Activated CD4-positive, alpha-beta memory T cell treated with anti-CD3 and anti-CD28 coated beads for 36 hours (primary cell): ENCODE measurements around the gene C5orf24. TPM values are rescaled to one million over a fixed set of nuclear protein-coding genes. Genes with fewer than 3 reads are reported as not detected.
"Not testable (repeated sequence)": the region's sequence is repeated elsewhere in the genome, so short reads cannot be mapped to it uniquely, and the experiment has no call there.

Source experiments
- CTCF ChIA-PET: fragments of 350-600 bp; sonication (Branson Sonifier 250); formaldehyde crosslinking; loops from one replicate; lab custom pipeline; 2021; ENCODE audit warnings: antibody characterized with exemption, inconsistent platforms; lab: Charles Lee
- POLR2A ChIA-PET: fragments of 350-600 bp; sonication (Branson Sonifier 250); formaldehyde crosslinking; loops from one replicate; lab custom pipeline; 2021; ENCODE audit warnings: antibody characterized with exemption; lab: Charles Lee
- DNase-seq: peaks from one replicate; pipeline ENCODE4 v3.0.0-alpha.2; 2020
- H3K27ac Mint-ChIP-seq: one replicate; pipeline ENCODE4 v1.8.0; 2021; ENCODE audit warnings: mixed read lengths
- H3K27me3 Mint-ChIP-seq: one replicate; pipeline ENCODE4 v1.8.0; 2021; ENCODE audit warnings: mixed read lengths
- H3K36me3 Mint-ChIP-seq: one replicate; pipeline ENCODE4 v1.8.0; 2021; ENCODE audit warnings: mixed read lengths
- H3K4me1 Mint-ChIP-seq: one replicate; pipeline ENCODE4 v1.8.0; 2021; ENCODE audit warnings: low read depth, mixed read lengths
- H3K4me3 Mint-ChIP-seq: one replicate; pipeline ENCODE4 v1.8.0; 2021; ENCODE audit warnings: mild to moderate bottlenecking, mixed read lengths
- H3K9me3 Mint-ChIP-seq: one replicate; pipeline ENCODE4 v1.8.0; 2021; ENCODE audit warnings: mixed read lengths
- intact Hi-C: fragments of 100-400 bp; cut with micrococcal nuclease; formaldehyde crosslinking; loops from one replicate; pipeline ENCODE4 v1.15.1; 2023
- total RNA-seq, 2 experiments: library from RNA; stranded (reverse); gene quantifications; one replicate each; pipeline ENCODE4 v1.2.3, GENCODE V29; 2021

Gene C5orf24
- total RNA-seq, 2 experiments from 2014 or later: 21.9 to 25.2 TPM

DNA sequence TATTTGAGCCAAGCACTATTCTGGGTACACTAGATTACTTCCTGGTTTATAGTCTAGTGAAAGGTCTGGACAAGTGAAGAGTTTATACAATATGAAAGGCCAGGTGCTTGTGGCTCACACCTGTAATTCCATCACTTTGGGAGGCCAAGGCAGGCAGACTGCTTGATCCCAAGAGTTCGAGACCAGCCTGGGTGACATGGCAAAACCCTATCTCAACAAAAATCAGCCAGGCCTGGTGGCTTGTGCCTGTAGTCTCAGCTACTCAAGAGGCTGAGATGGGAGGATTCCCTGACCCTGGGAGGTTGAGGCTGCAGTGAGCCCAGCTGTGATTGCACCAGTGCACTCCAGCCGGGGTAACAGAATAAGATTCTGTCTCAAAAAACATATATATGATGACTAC lies 18.9 kb downstream of the C5orf24 start:
- ChIA-PET CTCF (interaction anchor here (0.9 to 1.8 kb wide), 3 partner anchors 9 to 40 kb away, joined by 3 to 4 read pairs (median 3); partner anchors contain the start of gene PCBD2), POLR2A (interaction anchor here (0.9 to 1.2 kb wide), 2 partner anchors 9 to 37 kb away, joined by 3 read pairs; partner anchors contain the start of gene TXNDC15)
- intact Hi-C loops: no loop called here
- Mint-ChIP-seq H3K36me3 (peaks cover 7% of the 10 kb centered on the region), H3K9me3 (no peaks in the 10 kb centered on the region), H3K4me3 (no peak overlapping the region), H3K27ac (no peak overlapping the region), H3K27me3 (no peaks in the 10 kb centered on the region), H3K4me1 (no peaks in the 10 kb centered on the region)
- no peak for DNase-seq

DNA sequence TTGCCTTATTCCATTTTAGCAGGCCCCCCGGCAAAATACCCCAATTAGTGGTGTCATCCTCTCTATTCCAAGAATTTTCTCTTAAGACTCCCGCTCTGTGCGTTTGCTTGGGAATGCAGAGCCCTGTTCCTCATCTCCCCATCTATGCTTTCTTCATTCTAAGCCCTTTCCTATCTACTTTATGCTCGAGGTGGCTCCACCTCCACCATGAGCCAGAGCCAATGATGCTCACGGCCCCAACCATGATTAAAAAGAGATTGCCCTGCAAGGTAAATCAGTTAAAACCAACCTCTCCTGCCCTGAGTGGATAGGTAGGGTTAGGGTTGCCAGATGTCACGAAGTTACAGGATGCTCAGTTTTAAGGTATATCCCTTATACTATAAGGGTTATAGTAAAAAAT lies 27.7 kb downstream of the C5orf24 start:
- DNase-seq: peak; percentile 51
- H3K36me3 Mint-ChIP-seq: peaks cover 11% of the 10 kb centered on the region
- ChIA-PET CTCF (interaction anchor here (0.9 to 2.7 kb wide), 6 partner anchors 10 to 584 kb away, joined by 3 to 19 read pairs (median 4); partner anchors contain the start of genes CAMLG and PCBD2), POLR2A (interaction anchor here (0.6 to 3.0 kb wide), 9 partner anchors 9 to 135 kb away, joined by 3 to 30 read pairs (median 3); partner anchors contain the start of genes C5orf24, CAMLG and PCBD2)
- no peaks in the 10 kb centered on the region for H3K9me3 Mint-ChIP-seq
- H3K27me3 Mint-ChIP-seq: no peaks in the 10 kb centered on the region
- intact Hi-C loops: no loop called here
- peak overlapping the region; percentile 95 for H3K4me3 Mint-ChIP-seq
- H3K4me1 Mint-ChIP-seq: peaks cover 33% of the 10 kb centered on the region
- H3K27ac Mint-ChIP-seq: peak overlapping the region; percentile 94

DNA sequence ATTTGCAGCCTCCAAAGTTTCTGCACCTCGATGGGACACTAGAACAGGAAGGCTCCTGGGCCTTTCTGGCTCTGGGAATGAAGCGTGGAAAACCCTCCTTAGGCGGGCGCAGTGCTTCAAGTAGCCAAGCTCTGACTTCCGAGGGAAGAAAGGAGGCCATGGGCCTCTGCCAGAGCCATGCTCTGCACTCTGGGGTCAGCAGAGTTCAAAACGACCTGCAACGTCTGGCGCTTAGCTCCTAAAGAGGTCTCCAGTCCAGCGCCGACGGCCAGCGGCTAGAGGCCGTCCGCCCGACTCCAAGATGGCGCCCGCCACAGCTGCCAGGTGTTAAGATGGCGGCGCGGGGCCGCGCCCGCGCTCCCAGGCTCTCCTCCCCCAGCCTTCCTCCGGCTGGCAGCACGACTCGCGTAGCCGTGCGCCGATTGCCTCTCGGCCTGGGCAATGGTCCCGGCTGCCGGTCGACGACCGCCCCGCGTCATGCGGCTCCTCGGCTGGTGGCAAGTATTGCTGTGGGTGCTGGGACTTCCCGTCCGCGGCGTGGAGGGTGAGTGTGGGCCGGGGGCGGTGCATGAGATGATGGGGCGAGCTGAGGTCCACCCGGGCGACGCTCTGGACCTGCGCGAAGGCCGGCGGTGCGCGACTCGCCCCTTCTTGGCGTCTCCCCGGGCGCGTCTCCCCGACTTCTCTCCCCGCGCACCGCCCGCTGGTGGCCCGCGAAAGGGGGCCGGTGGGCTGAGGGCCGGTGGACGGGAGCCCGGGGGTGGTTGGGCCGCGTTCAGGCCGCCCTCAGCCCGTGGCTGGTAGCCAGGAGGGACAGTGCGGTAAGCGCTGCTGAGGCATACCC lies 28.4 kb downstream of the C5orf24 start, which contains the start of gene TXNDC15:
TSS of gene TXNDC15 (plus strand) at position 385 of the 844 bp plus-strand sequence. CDS start at position 442, 57 bp downstream.
- H3K36me3 Mint-ChIP-seq: peaks cover 11% of the 10 kb centered on the region
- H3K27ac Mint-ChIP-seq: peak within 1 kb of the TSS; percentile 94
- H3K4me3 Mint-ChIP-seq: peak within 1 kb of the TSS; percentile 95
- peaks cover 36% of the 10 kb centered on the region for H3K4me1 Mint-ChIP-seq
- ChIA-PET CTCF (interaction anchor here (0.9 to 2.7 kb wide), 6 partner anchors 11 to 585 kb away, joined by 3 to 19 read pairs (median 4); partner anchors contain the start of genes CAMLG and PCBD2), POLR2A (interaction anchor here (0.6 to 3.0 kb wide), 9 partner anchors 9 to 136 kb away, joined by 3 to 30 read pairs (median 3); partner anchors contain the start of genes C5orf24, CAMLG and PCBD2)
- H3K27me3 Mint-ChIP-seq: no peaks in the 10 kb centered on the region
- intact Hi-C loops: loop anchor here (1.0 kb wide), 5 partner anchors 28 to 226 kb away; partner anchors contain the start of genes CAMLG, DDX46, PCBD2 and SEC24A
- no peaks in the 10 kb centered on the region for H3K9me3 Mint-ChIP-seq
- DNase-seq: peak; percentile 89

DNA sequence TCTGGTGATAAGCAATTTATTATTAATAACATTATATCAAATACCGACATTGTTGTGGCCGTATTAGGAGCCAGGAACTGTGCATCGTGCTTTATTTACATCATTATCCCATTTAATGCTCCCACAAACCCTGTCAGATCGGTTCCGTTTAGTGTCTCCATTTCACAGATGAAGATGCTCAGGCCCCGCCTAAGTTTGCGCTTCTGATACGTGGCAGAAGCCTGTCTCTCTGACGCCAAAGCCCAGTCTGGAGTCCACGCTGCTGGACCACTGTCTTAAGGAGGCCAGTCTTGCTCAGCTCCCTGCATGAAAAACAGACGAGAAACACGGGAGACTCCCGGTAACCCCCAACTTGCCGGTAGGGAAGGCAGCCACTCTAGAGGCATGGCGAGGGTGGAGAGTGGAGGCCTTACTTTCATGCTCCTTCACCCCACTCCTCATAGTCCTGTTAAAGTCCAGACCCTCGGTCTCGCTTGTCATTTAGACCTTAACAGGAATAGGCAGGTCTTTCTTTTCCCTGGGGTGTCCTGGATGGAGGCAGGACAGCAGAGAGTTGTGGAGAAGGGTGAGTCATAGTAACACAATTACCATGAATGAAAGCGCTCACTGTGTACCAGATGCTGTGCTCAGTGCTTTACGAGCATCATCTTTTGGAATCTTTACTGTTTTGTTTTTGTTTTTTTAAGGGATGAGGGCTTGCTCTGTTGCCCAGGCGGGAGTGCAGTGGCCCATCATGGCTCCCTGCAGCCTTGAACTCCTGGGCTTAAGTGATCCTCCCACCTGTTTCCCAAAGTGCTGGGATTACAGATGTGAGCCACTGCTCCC lies 29.3 kb downstream of the C5orf24 start:
- H3K9me3 Mint-ChIP-seq: no peaks in the 10 kb centered on the region

DNA sequence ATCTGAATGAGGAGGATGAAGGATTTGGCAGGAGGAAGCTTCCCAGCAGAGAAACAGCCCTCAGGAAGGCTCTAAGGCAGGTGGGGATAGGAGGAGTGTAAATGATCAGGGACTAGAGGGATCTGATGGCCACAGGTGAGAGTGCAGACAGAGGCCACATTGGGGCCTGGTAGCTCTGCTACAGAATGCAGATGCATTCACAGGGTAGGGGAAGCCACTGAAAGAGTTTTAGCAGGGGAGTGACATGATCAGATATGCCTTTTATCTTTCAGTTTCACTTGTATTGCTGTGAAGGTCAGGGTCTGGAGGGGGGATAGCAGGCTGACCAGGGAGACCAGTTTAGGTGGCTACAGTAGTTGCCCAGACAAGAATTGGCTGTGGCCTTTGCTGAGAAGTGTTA lies 31.4 kb downstream of the C5orf24 start:
- H3K4me1 Mint-ChIP-seq: peaks cover 43% of the 10 kb centered on the region
- no peaks in the 10 kb centered on the region for H3K27me3 Mint-ChIP-seq
- ChIA-PET POLR2A (no interaction called here), CTCF (interaction anchor here (0.7 kb wide), 1 partner anchor 29 kb away, joined by 3 read pairs; no protein-coding TSS in a partner anchor)
- no peak for DNase-seq
- H3K36me3 Mint-ChIP-seq: peaks cover 14% of the 10 kb centered on the region
- no peak overlapping the region for H3K4me3 Mint-ChIP-seq
- peak overlapping the region; percentile 52 for H3K27ac Mint-ChIP-seq
- intact Hi-C loops: no loop called here
- H3K9me3 Mint-ChIP-seq: no peaks in the 10 kb centered on the region

More for the DNA sequence above, 29.3 kb downstream of the C5orf24 start:
- DNase-seq: peak; percentile 62
- intact Hi-C loops: loop anchor here (1.0 kb wide), 5 partner anchors 29 to 227 kb away; partner anchors contain the start of genes CAMLG, DDX46, PCBD2 and SEC24A
- POLR2A ChIA-PET: interaction anchor here (2.3 to 3.0 kb wide), 2 partner anchors 30 kb away, joined by 16 to 30 read pairs; partner anchors contain the start of genes C5orf24 and PCBD2
- Mint-ChIP-seq H3K4me1 (peaks cover 38% of the 10 kb centered on the region), H3K36me3 (peaks cover 11% of the 10 kb centered on the region), H3K27me3 (no peaks in the 10 kb centered on the region), H3K4me3 (peak overlapping the region; percentile 95), H3K27ac (peak overlapping the region; percentile 94)
- CTCF ChIA-PET: interaction anchor here (1.6 to 2.7 kb wide), 3 partner anchors 28 to 30 kb away, joined by 6 to 19 read pairs (median 7); partner anchors contain the start of gene PCBD2

DNA sequence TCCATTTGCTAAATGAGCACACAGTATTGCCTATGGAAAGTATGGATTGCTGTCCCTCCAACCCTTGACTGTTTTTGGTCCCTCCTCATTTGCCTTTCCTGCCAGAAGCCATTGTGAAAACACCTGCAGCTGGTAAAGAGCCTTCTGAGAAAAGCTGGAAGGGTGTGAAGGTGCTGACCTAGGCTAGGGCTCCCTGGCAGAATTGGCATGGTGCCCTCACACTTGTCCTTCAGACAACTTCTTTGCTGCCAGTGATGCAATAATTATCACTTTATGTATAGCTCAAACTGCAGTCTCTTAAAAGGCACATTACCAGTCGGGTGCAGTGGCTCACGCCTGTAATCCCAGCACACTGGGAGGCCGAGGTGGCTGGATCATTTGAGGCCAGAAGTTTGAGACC lies 32.6 kb downstream of the C5orf24 start:
- Mint-ChIP-seq H3K27ac (no peak overlapping the region), H3K36me3 (peaks cover 14% of the 10 kb centered on the region), H3K4me3 (no peak overlapping the region), H3K4me1 (peaks cover 40% of the 10 kb centered on the region), H3K9me3 (no peaks in the 10 kb centered on the region), H3K27me3 (no peaks in the 10 kb centered on the region)
- intact Hi-C loops: no loop called here
- DNase-seq: no peak
- CTCF ChIA-PET: interaction anchor here (2.2 kb wide), 1 partner anchor 26 kb away, joined by 5 read pairs; the partner anchor contains the start of gene PCBD2
- POLR2A ChIA-PET: no interaction called here

DNA sequence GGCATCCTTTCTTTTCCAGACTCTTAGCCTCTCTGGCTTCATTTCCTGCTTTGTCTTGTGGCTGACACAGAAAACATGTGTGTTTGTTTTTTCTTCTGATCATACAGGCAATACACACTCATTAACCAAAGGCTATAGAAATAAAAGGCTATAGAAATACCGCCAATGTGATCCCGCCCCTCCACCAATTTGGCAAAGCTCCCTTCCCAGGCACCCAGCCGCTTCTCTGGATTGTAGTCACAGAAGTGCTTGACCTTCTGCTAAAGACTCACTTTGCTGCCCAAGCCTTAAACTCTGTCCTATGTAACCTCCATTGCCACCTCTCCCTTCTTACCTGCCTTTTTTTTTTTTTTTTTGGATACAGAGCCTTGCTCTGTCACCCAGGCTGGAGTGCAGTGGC lies 33.7 kb downstream of the C5orf24 start:
- POLR2A ChIA-PET: no interaction called here
- Mint-ChIP-seq H3K4me3 (no peak overlapping the region), H3K4me1 (peaks cover 38% of the 10 kb centered on the region), H3K27ac (no peak overlapping the region), H3K9me3 (no peaks in the 10 kb centered on the region), H3K36me3 (peaks cover 14% of the 10 kb centered on the region), H3K27me3 (no peaks in the 10 kb centered on the region)
- CTCF ChIA-PET: interaction anchor here (2.2 kb wide), 1 partner anchor 25 kb away, joined by 5 read pairs; the partner anchor contains the start of gene PCBD2
- intact Hi-C loops: no loop called here
- DNase-seq: no peak

DNA sequence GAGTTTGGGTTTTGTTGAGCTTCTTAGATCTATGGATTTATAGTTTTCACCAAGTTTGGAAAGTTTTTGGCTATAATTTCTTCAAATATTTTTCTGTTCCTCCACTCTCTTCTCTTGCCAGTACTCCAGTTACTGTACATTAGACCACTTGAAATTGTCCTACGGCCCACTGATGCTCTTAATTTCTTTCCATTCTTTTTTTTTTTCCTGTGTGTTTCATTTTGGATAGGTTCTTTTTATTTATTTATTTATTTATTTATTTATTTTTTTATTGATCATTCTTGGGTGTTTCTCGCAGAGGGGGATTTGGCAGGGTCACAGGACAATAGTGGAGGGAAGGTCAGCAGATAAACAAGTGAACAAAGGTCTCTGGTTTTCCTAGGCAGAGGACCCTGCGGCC lies 35.2 kb downstream of the C5orf24 start:
- CTCF ChIA-PET, H3K27ac Mint-ChIP-seq, intact Hi-C loops, H3K36me3 Mint-ChIP-seq, H3K9me3 Mint-ChIP-seq, DNase-seq, H3K4me3 Mint-ChIP-seq, H3K27me3 Mint-ChIP-seq, POLR2A ChIA-PET: not testable (repeated sequence)
- H3K4me1 Mint-ChIP-seq: peaks cover 34% of the 10 kb centered on the region

DNA sequence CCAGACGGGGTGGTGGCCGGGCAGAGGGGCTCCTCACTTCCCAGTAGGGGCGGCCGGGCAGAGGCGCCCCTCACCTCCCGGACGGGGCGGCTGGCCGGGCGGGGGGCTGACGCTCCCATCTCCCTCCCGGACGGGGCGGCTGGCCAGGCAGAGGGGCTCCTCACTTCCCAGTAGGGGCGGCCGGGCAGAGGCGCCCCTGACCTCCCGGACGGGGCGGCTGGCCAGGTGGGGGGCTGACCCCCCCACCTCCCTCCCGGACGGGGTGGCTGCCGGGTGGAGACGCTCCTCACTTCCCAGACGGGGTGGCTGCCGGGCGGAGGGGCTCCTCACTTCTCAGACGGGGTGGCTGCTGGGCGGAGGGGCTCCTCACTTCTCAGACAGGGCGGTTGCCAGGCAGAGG lies 35.9 kb downstream of the C5orf24 start:
- H3K27ac Mint-ChIP-seq, intact Hi-C loops, H3K27me3 Mint-ChIP-seq, DNase-seq, H3K9me3 Mint-ChIP-seq, POLR2A ChIA-PET, CTCF ChIA-PET, H3K36me3 Mint-ChIP-seq, H3K4me3 Mint-ChIP-seq: not testable (repeated sequence)
- peaks cover 26% of the 10 kb centered on the region for H3K4me1 Mint-ChIP-seq

DNA sequence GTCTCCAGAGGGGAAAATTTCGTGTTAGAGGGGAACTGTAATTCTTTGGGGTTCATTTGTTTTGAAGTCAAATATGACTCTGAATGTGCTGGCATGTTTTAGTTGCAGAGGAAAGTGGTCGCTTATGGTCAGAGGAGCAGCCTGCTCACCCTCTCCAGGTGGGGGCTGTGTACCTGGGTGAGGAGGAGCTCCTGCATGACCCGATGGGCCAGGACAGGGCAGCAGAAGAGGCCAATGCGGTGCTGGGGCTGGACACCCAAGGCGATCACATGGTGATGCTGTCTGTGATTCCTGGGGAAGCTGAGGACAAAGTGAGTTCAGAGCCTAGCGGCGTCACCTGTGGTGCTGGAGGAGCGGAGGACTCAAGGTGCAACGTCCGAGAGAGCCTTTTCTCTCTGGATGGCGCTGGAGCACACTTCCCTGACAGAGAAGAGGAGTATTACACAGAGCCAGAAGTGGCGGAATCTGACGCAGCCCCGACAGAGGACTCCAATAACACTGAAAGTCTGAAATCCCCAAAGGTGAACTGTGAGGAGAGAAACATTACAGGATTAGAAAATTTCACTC lies 41.9 kb downstream of the C5orf24 start:
- Mint-ChIP-seq H3K27me3 (no peaks in the 10 kb centered on the region), H3K4me3 (no peak overlapping the region), H3K36me3 (peaks cover 12% of the 10 kb centered on the region), H3K27ac (no peak overlapping the region), H3K4me1 (peaks cover 17% of the 10 kb centered on the region), H3K9me3 (no peaks in the 10 kb centered on the region)
- intact Hi-C loops: no loop called here
- CTCF ChIA-PET: no interaction called here
- POLR2A ChIA-PET: no interaction called here
- no peak for DNase-seq

DNA sequence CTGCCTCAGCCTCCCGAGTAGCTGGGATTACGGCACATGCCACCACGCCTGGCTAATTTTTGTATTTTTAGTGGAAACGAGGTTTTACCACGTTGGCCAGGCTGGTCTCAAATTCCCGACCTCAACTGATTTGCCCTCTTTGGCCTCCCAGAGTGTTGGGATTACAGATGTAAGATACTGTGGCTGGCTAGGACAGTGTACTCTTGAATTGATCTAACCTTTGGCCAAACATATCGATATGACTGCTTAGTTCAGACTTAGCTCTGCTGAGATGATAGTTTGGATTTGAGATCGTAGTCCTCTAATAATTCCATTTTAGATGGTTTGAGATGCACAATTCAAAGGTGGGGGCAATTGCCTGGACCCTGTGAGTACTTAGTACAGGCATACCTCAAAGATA lies 43.6 kb downstream of the C5orf24 start:
- no peak for DNase-seq
- H3K4me1 Mint-ChIP-seq: peaks cover 16% of the 10 kb centered on the region
- H3K4me3 Mint-ChIP-seq: no peak overlapping the region
- H3K9me3 Mint-ChIP-seq: no peaks in the 10 kb centered on the region
- CTCF ChIA-PET: no interaction called here
- no peaks in the 10 kb centered on the region for H3K27me3 Mint-ChIP-seq
- H3K36me3 Mint-ChIP-seq: peaks cover 12% of the 10 kb centered on the region
- POLR2A ChIA-PET: no interaction called here
- intact Hi-C loops: no loop called here
- H3K27ac Mint-ChIP-seq: no peak overlapping the region
